H1 (cell line): Measurements from ENCODE around the gene GLRB. TPM values are rescaled to one million over a fixed set of nuclear protein-coding genes. Genes with fewer than 3 reads are reported as not detected.

Experiments
- E2F6 ChIP-seq: IDR thresholded peaks from 2 replicates; pipeline ENCODE4 v1.6.1; 2012; ENCODE audit warnings: inconsistent platforms
- RXRA ChIP-seq: IDR thresholded peaks from 2 replicates; pipeline ENCODE4 v1.6.1; 2011; ENCODE audit warnings: low read depth, mild to moderate bottlenecking, low read length, moderate library complexity; ENCODE audit not compliant: insufficient read depth
- SIX5 ChIP-seq: IDR thresholded peaks from 2 replicates; pipeline ENCODE4 v1.6.1; 2011; ENCODE audit warnings: mild to moderate bottlenecking, low read depth, low read length
- TEAD4 ChIP-seq: IDR thresholded peaks from 2 replicates; pipeline ENCODE4 v1.6.1; 2012; ENCODE audit warnings: low read depth, low read length, inconsistent platforms, mixed read lengths
- polyA plus RNA-seq, 7 experiments: library from polyadenylated mRNA; depleted of rRNA in 3 of 7; stranded (reverse) in 5 of 7; unstranded in 2 of 7; fragments of >200 nt in 5 of 7; fragments of 200-250 nt in 2 of 7; gene quantifications; 1 replicate in 5 of 7; 2 replicates in 1 of 7; 4 replicates in 1 of 7; pipeline versions ENCODE4 v1.2.1 to v1.2.3, GENCODE V29; 2011 to 2013; ENCODE audit warnings: missing spikeins in 2 of 7, mixed read lengths in 2 of 7
- total RNA-seq: library from RNA; stranded (reverse); fragmentation: NEBNext Ultra II Directional; extraction: Animal tissue kit (Norgen Biotek cat#: 25700); gene quantifications from 2 replicates; pipeline ENCODE4 v1.2.1, GENCODE V29; 2021
- TF ChIP-seq, protein P1 (sequence below), 3 experiments: IDR thresholded peaks; 1 replicate in 2 of 3; 2 replicates in 1 of 3; pipeline versions ENCODE4 v1.5.1 to v1.6.1; 2011; ENCODE audit warnings: low read length in 3 of 3, mild to moderate bottlenecking in 3 of 3, inconsistent platforms in 2 of 3, low read depth in 1 of 3, moderate library complexity in 1 of 3; ENCODE audit not compliant: insufficient read depth in 1 of 3; ENCODE audit errors: control extremely low read depth in 1 of 3

Gene GLRB
- total and polyA plus RNA-seq, 2 of the 8 experiments (the other 6 are each of a cell fraction or from before 2014, with no cell fraction given): 0.33 to 1.1 TPM

DNA sequence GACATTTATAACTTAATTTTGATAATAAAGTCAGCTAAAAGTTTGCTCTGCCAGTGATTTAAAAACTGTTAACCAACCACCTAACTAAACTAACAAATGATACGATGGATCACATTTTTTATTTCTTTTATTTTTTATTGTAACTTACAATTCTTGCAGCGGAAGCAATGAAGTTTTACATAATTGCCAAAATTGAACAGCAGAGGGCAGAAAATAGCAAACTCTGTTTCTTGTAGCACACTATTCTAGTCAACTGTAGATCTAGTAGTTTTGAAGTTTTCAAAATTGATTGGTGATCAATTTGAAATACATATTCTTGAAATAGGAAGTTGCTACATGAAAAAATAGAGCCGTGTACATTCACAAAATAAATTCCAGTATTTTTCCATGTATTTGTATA lies 141.8 kb downstream of the GLRB start (continued):
- no peak for TF ChIP-seq E2F6
- no peak for TF ChIP-seq TEAD4
- no peak for TF ChIP-seq RXRA
- TF ChIP-seq, protein P1, sequence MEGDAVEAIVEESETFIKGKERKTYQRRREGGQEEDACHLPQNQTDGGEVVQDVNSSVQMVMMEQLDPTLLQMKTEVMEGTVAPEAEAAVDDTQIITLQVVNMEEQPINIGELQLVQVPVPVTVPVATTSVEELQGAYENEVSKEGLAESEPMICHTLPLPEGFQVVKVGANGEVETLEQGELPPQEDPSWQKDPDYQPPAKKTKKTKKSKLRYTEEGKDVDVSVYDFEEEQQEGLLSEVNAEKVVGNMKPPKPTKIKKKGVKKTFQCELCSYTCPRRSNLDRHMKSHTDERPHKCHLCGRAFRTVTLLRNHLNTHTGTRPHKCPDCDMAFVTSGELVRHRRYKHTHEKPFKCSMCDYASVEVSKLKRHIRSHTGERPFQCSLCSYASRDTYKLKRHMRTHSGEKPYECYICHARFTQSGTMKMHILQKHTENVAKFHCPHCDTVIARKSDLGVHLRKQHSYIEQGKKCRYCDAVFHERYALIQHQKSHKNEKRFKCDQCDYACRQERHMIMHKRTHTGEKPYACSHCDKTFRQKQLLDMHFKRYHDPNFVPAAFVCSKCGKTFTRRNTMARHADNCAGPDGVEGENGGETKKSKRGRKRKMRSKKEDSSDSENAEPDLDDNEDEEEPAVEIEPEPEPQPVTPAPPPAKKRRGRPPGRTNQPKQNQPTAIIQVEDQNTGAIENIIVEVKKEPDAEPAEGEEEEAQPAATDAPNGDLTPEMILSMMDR (IDR thresholded peaks at IDR 0.05; ENCODE audit: control extremely low read depth in 1 of 3, insufficient read depth in 1 of 3, low read depth in 1 of 3, low read length in 3 of 3): peak in 1 of 3 experiments; percentile 42; a peak in 2 of 4 replicates
- no peak for TF ChIP-seq SIX5
- TF ChIP-seq, all 59 proteins: peak for 2
